GM19035 (cell line): ENCODE data around the gene SPATS2.

Source experiments
- ATAC-seq: cut with Tn5 transposase; IDR thresholded peaks from one replicate; pipeline ENCODE4 v1.9.1; 2021; ENCODE audit not compliant: unreplicated experiment

Gene SPATS2

GRCh38 chr12:49568442-49569162 is 201.3 kb downstream of the SPATS2 start:
- peak; percentile 23 for ATAC-seq
